PC-3 (cell line): ENCODE results near the gene C11orf86.

ENCODE experiments used
- EZH2 ChIP-seq: fragments of 300-600 bp; sonication (generic); IDR thresholded peaks from one replicate; pipeline ENCODE4 v1.6.1; 2017; ENCODE audit warnings: antibody characterized with exemption, mild to moderate bottlenecking, low read length; ENCODE audit not compliant: unreplicated experiment
- TF ChIP-seq, protein P1 (sequence below): fragments of 300-600 bp; sonication (generic); conservative IDR thresholded peaks from 2 replicates; pipeline ENCODE4 v1.5.1; 2017; ENCODE audit warnings: antibody characterized with exemption, low read depth, mild to moderate bottlenecking, low read length

DNA sequence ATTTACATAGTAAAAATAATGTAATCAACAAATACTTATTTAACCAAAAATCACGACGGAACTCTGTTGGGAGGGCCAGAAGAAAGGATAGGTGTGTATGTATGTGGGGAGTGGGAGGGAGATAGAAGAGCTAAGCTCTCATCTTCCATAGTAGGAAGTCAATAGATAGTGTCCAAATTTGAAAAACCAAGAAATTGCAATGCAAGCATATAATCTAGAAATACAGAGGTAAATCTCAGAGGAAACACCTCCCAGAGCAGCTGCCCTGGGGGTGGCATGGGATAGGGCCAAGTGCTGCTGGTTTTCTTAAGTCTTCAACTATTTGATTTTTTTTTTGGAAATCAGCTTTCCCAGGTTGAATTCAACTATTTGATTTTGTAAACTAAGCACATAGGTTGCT, 16.9 kb downstream of the C11orf86 start:
- TF ChIP-seq, protein P1, sequence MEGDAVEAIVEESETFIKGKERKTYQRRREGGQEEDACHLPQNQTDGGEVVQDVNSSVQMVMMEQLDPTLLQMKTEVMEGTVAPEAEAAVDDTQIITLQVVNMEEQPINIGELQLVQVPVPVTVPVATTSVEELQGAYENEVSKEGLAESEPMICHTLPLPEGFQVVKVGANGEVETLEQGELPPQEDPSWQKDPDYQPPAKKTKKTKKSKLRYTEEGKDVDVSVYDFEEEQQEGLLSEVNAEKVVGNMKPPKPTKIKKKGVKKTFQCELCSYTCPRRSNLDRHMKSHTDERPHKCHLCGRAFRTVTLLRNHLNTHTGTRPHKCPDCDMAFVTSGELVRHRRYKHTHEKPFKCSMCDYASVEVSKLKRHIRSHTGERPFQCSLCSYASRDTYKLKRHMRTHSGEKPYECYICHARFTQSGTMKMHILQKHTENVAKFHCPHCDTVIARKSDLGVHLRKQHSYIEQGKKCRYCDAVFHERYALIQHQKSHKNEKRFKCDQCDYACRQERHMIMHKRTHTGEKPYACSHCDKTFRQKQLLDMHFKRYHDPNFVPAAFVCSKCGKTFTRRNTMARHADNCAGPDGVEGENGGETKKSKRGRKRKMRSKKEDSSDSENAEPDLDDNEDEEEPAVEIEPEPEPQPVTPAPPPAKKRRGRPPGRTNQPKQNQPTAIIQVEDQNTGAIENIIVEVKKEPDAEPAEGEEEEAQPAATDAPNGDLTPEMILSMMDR = no peak
- TF ChIP-seq EZH2 = no peak
